ENCODE data around the gene RAP1A. TPM values are rescaled to one million over a fixed set of nuclear protein-coding genes. Genes with fewer than 3 reads are reported as not detected.
A peak's percentile ranks its signal among the peaks of the same experiment; 100 is the strongest.

RAP1A gene
- total and polyA plus RNA-seq, 5 donors from 2014 or later = 72.8 to 143 (median 83.1) TPM

GRCh38 chr1:111691886-111692285 is 72.3 kb downstream of the RAP1A start:
- peak overlapping the region in 1 of 4 donors; percentile 1 for H3K4me3 Mint-ChIP-seq
- Histone ChIP-seq H3K27me3 (ENCODE audit: control insufficient read depth, insufficient read depth, low read length) (no peaks in the 10 kb centered on the region), H3K4me1 (ENCODE audit: control insufficient read depth, insufficient read depth, low read length, poor library complexity, severe bottlenecking) (peaks cover 13% of the 10 kb centered on the region), H3K4me3 (ENCODE audit: low read depth, low read length) (peak overlapping the region; percentile 2), H3K27ac (ENCODE audit: insufficient read depth, low read length, poor library complexity, severe bottlenecking) (no peak overlapping the region), H3K9me3 (ENCODE audit: control insufficient read depth in 2 of 2, low read length in 2 of 2) (no peaks in the 10 kb centered on the region), H3K36me3 (ENCODE audit: control insufficient read depth, insufficient read depth, low read length) (peaks cover 57% of the 10 kb centered on the region)
- H3K27me3 Mint-ChIP-seq = no peaks in the 10 kb centered on the region
- DNase-seq (no peak), ATAC-seq (ENCODE audit: low read depth in 2 of 2) (no peak)
- H3K27ac Mint-ChIP-seq = peak overlapping the region in 2 of 3 donors; percentile 19 to 59
- H3K36me3 Mint-ChIP-seq = peaks cover 28% of the 10 kb centered on the region
- peaks cover 38 to 79% (median 70%) of the 10 kb centered on the region in 4 donors for H3K4me1 Mint-ChIP-seq
- peaks cover 0 to 2% (median 0%) of the 10 kb centered on the region in 7 donors for H3K9me3 Mint-ChIP-seq

GRCh38 chr1:111695801-111696200 is 76.2 kb downstream of the RAP1A start:
- no peaks in the 10 kb centered on the region for H3K27me3 ChIP-seq (ENCODE audit: control insufficient read depth, insufficient read depth, low read length)
- H3K27ac ChIP-seq (ENCODE audit: insufficient read depth, low read length, poor library complexity, severe bottlenecking) = peak overlapping the region; percentile 7
- peaks cover 2% of the 10 kb centered on the region for H3K4me1 ChIP-seq (ENCODE audit: control insufficient read depth, insufficient read depth, low read length, poor library complexity, severe bottlenecking)
- H3K4me3 ChIP-seq (ENCODE audit: low read depth, low read length) = no peak overlapping the region
- H3K9me3 ChIP-seq (ENCODE audit: control insufficient read depth in 2 of 2, low read length in 2 of 2) = no peaks in the 10 kb centered on the region
- ATAC-seq (ENCODE audit: low read depth in 2 of 2) = no peak
- H3K4me3 Mint-ChIP-seq = no peak overlapping the region
- H3K36me3 ChIP-seq (ENCODE audit: control insufficient read depth, insufficient read depth, low read length) = peaks cover 96% of the 10 kb centered on the region
- no peaks in the 10 kb centered on the region for H3K27me3 Mint-ChIP-seq
- peaks cover 35 to 66% (median 47%) of the 10 kb centered on the region in 4 donors for H3K4me1 Mint-ChIP-seq
- H3K9me3 Mint-ChIP-seq = peaks cover 0 to 2% (median 0%) of the 10 kb centered on the region in 7 donors
- H3K27ac Mint-ChIP-seq = peak overlapping the region in 1 of 3 donors; percentile 8
- peaks cover 44% of the 10 kb centered on the region for H3K36me3 Mint-ChIP-seq
- DNase-seq = no peak

- ATAC-seq (ENCODE audit: low read depth in 2 of 2) = no peak
- DNase-seq = no peak
- H3K27me3 ChIP-seq (ENCODE audit: control insufficient read depth, insufficient read depth, low read length) = no peaks in the 10 kb centered on the region
- H3K4me1 ChIP-seq (ENCODE audit: control insufficient read depth, insufficient read depth, low read length, poor library complexity, severe bottlenecking) = no peaks in the 10 kb centered on the region
- H3K4me3 Mint-ChIP-seq = no peak overlapping the region
- no peaks in the 10 kb centered on the region for H3K27me3 Mint-ChIP-seq
- H3K36me3 ChIP-seq (ENCODE audit: control insufficient read depth, insufficient read depth, low read length) = peaks cover 98% of the 10 kb centered on the region
- peak overlapping the region in 1 of 3 donors; percentile 49 for H3K27ac Mint-ChIP-seq
- H3K9me3 Mint-ChIP-seq = peaks cover 0 to 2% (median 0%) of the 10 kb centered on the region in 7 donors
- peak overlapping the region; percentile 7 for H3K27ac ChIP-seq (ENCODE audit: insufficient read depth, low read length, poor library complexity, severe bottlenecking)
- H3K9me3 ChIP-seq (ENCODE audit: control insufficient read depth in 2 of 2, low read length in 2 of 2) = no peaks in the 10 kb centered on the region
- H3K4me3 ChIP-seq (ENCODE audit: low read depth, low read length) = no peak overlapping the region
- peaks cover 35 to 66% (median 45%) of the 10 kb centered on the region in 4 donors for H3K4me1 Mint-ChIP-seq
- peaks cover 48% of the 10 kb centered on the region for H3K36me3 Mint-ChIP-seq
These were observed 76.7 kb downstream of the RAP1A start for GRCh38 chr1:111696330-111696729.

GRCh38 chr1:111699268-111699667 is 79.7 kb downstream of the RAP1A start:
- H3K4me1 Mint-ChIP-seq = peaks cover 15 to 43% (median 23%) of the 10 kb centered on the region in 4 donors

GRCh38 chr1:111702504-111703050 is 83.0 kb downstream of the RAP1A start:
- H3K36me3 Mint-ChIP-seq = peaks cover 37% of the 10 kb centered on the region
- peak overlapping the region in 1 of 3 donors; percentile 20 for H3K27ac Mint-ChIP-seq
- no peak overlapping the region for H3K4me3 ChIP-seq (ENCODE audit: low read depth, low read length)
- no peaks in the 10 kb centered on the region for H3K27me3 ChIP-seq (ENCODE audit: control insufficient read depth, insufficient read depth, low read length)
- no peaks in the 10 kb centered on the region for H3K27me3 Mint-ChIP-seq
- ATAC-seq (ENCODE audit: low read depth in 2 of 2) = no peak
- no peak for DNase-seq
- peaks cover 11 to 29% (median 22%) of the 10 kb centered on the region in 4 donors for H3K4me1 Mint-ChIP-seq
- no peaks in the 10 kb centered on the region for H3K9me3 ChIP-seq (ENCODE audit: control insufficient read depth in 2 of 2, low read length in 2 of 2)
- peaks cover 0 to 2% (median 0%) of the 10 kb centered on the region in 7 donors for H3K9me3 Mint-ChIP-seq
- H3K4me1 ChIP-seq (ENCODE audit: control insufficient read depth, insufficient read depth, low read length, poor library complexity, severe bottlenecking) = no peaks in the 10 kb centered on the region
- peaks cover 99% of the 10 kb centered on the region for H3K36me3 ChIP-seq (ENCODE audit: control insufficient read depth, insufficient read depth, low read length)
- no peak overlapping the region for H3K4me3 Mint-ChIP-seq
- H3K27ac ChIP-seq (ENCODE audit: insufficient read depth, low read length, poor library complexity, severe bottlenecking) = no peak overlapping the region

More at GRCh38 chr1:111699268-111699667, 79.7 kb downstream of the RAP1A start:
- H3K27ac Mint-ChIP-seq = peak overlapping the region in 1 of 3 donors; percentile 66
- H3K36me3 Mint-ChIP-seq = peaks cover 48% of the 10 kb centered on the region
- peaks cover 0 to 2% (median 0%) of the 10 kb centered on the region in 7 donors for H3K9me3 Mint-ChIP-seq
- Histone ChIP-seq H3K9me3 (ENCODE audit: control insufficient read depth in 2 of 2, low read length in 2 of 2) (no peaks in the 10 kb centered on the region), H3K4me1 (ENCODE audit: control insufficient read depth, insufficient read depth, low read length, poor library complexity, severe bottlenecking) (no peaks in the 10 kb centered on the region), H3K27ac (ENCODE audit: insufficient read depth, low read length, poor library complexity, severe bottlenecking) (no peak overlapping the region), H3K4me3 (ENCODE audit: low read depth, low read length) (no peak overlapping the region), H3K36me3 (ENCODE audit: control insufficient read depth, insufficient read depth, low read length) (peaks cover 98% of the 10 kb centered on the region), H3K27me3 (ENCODE audit: control insufficient read depth, insufficient read depth, low read length) (no peaks in the 10 kb centered on the region)
- no peak overlapping the region for H3K4me3 Mint-ChIP-seq
- H3K27me3 Mint-ChIP-seq = no peaks in the 10 kb centered on the region
- ATAC-seq (ENCODE audit: low read depth in 2 of 2) = no peak
- DNase-seq = no peak

- H3K27me3 ChIP-seq (ENCODE audit: control insufficient read depth, insufficient read depth, low read length) = no peaks in the 10 kb centered on the region
- H3K4me1 ChIP-seq (ENCODE audit: control insufficient read depth, insufficient read depth, low read length, poor library complexity, severe bottlenecking) = no peaks in the 10 kb centered on the region
- peaks cover 47% of the 10 kb centered on the region for H3K36me3 Mint-ChIP-seq
- no peak overlapping the region for H3K4me3 Mint-ChIP-seq
- H3K36me3 ChIP-seq (ENCODE audit: control insufficient read depth, insufficient read depth, low read length) = peaks cover 98% of the 10 kb centered on the region
- no peak overlapping the region for H3K27ac ChIP-seq (ENCODE audit: insufficient read depth, low read length, poor library complexity, severe bottlenecking)
- H3K9me3 Mint-ChIP-seq = peaks cover 0 to 2% (median 0%) of the 10 kb centered on the region in 7 donors
- H3K9me3 ChIP-seq (ENCODE audit: control insufficient read depth in 2 of 2, low read length in 2 of 2) = no peaks in the 10 kb centered on the region
- H3K27me3 Mint-ChIP-seq = no peaks in the 10 kb centered on the region
- DNase-seq = no peak
- peak overlapping the region in 1 of 3 donors; percentile 8 for H3K27ac Mint-ChIP-seq
- H3K4me1 Mint-ChIP-seq = peaks cover 16 to 29% (median 22%) of the 10 kb centered on the region in 4 donors
- no peak overlapping the region for H3K4me3 ChIP-seq (ENCODE audit: low read depth, low read length)
- no peak for ATAC-seq (ENCODE audit: low read depth in 2 of 2)
These were observed 84.7 kb downstream of the RAP1A start for GRCh38 chr1:111704240-111704639.

- Histone ChIP-seq H3K4me1 (ENCODE audit: control insufficient read depth, insufficient read depth, low read length, poor library complexity, severe bottlenecking) (no peaks in the 10 kb centered on the region), H3K27ac (ENCODE audit: insufficient read depth, low read length, poor library complexity, severe bottlenecking) (no peak overlapping the region), H3K36me3 (ENCODE audit: control insufficient read depth, insufficient read depth, low read length) (peaks cover 98% of the 10 kb centered on the region), H3K4me3 (ENCODE audit: low read depth, low read length) (no peak overlapping the region), H3K9me3 (ENCODE audit: control insufficient read depth in 2 of 2, low read length in 2 of 2) (no peaks in the 10 kb centered on the region), H3K27me3 (ENCODE audit: control insufficient read depth, insufficient read depth, low read length) (no peaks in the 10 kb centered on the region)
- Mint-ChIP-seq H3K4me3 (no peak overlapping the region), H3K4me1 (peaks cover 18 to 32% (median 25%) of the 10 kb centered on the region in 4 donors), H3K36me3 (peaks cover 44% of the 10 kb centered on the region), H3K9me3 (peaks cover 0 to under 1% (median 0%) of the 10 kb centered on the region in 7 donors), H3K27me3 (no peaks in the 10 kb centered on the region), H3K27ac (peak overlapping the region in 1 of 3 donors; percentile 20)
- ATAC-seq (ENCODE audit: low read depth in 2 of 2) (no peak), DNase-seq (no peak)
These were observed 85.2 kb downstream of the RAP1A start for GRCh38 chr1:111704776-111705175.

- peaks cover 33% of the 10 kb centered on the region for H3K36me3 Mint-ChIP-seq
These were observed 86.3 kb downstream of the RAP1A start for GRCh38 chr1:111705841-111706240.

More at GRCh38 chr1:111705841-111706240, 86.3 kb downstream of the RAP1A start:
- Mint-ChIP-seq H3K4me1 (peaks cover 16 to 32% (median 23%) of the 10 kb centered on the region in 4 donors), H3K4me3 (no peak overlapping the region), H3K27ac (peak overlapping the region in 2 of 3 donors; percentile 52 to 85), H3K27me3 (no peaks in the 10 kb centered on the region), H3K9me3 (no peaks in the 10 kb centered on the region)
- Histone ChIP-seq H3K36me3 (ENCODE audit: control insufficient read depth, insufficient read depth, low read length) (peaks cover 96% of the 10 kb centered on the region), H3K9me3 (ENCODE audit: control insufficient read depth in 2 of 2, low read length in 2 of 2) (no peaks in the 10 kb centered on the region), H3K27me3 (ENCODE audit: control insufficient read depth, insufficient read depth, low read length) (no peaks in the 10 kb centered on the region), H3K4me1 (ENCODE audit: control insufficient read depth, insufficient read depth, low read length, poor library complexity, severe bottlenecking) (no peaks in the 10 kb centered on the region), H3K4me3 (ENCODE audit: low read depth, low read length) (no peak overlapping the region), H3K27ac (ENCODE audit: insufficient read depth, low read length, poor library complexity, severe bottlenecking) (peak overlapping the region; percentile 47)
- ATAC-seq (ENCODE audit: low read depth in 2 of 2) (no peak), DNase-seq (no peak)

Data from CD4-positive, CD25-positive, alpha-beta regulatory T cell (primary cell).